ENCODE measurements around the gene PCDH15. TPM values are rescaled to one million over a fixed set of nuclear protein-coding genes. Genes with fewer than 3 reads are reported as not detected.

The PCDH15 gene
- total RNA-seq, 4 donors from 2014 or later: 0.14 to 0.48 (median 0.37) TPM; not detected in 1

DNA sequence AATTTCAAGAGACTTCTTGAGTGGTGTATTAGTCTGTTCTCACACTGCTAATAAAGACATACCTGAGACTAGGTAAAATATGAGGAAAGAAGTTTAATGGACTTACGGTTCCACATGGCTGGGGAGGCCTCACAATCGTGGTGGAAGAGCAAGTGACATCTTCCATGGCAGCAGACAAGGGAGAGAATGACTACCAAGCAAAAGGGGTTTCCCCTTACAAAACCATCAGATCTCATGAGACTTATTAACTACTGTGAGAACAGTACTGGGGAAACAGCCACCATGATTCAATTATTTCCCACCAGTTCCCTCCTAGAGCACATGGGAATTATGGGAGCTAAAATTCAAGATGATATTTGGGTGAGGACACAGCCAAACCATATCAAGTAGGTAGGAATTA is 150.5 kb downstream of the PCDH15 start:
- no peaks in the 10 kb centered on the region for H3K9me3 ChIP-seq
- in situ Hi-C loops (cut with MboI; ENCODE audit: low pct_ligation_motif_present in 1 of 4, low pct_unique_long_range_greater_than_20kb in 1 of 4, low sequenced_read_pairs in 3 of 4): no loop called here
- TF ChIP-seq POLR2AphosphoS5 (IDR thresholded peaks at IDR 0.05) (no peak), POLR2A (IDR thresholded peaks at IDR 0.05) (no peak)
- no peaks in the 10 kb centered on the region for H3K27me3 ChIP-seq
- no peak for DNase-seq
- intact Hi-C loops (cut with DNase I; ENCODE audit: low total_unique reads): no loop called here
- no peak overlapping the region for H3K27ac ChIP-seq
- H3K4me1 ChIP-seq: no peaks in the 10 kb centered on the region
- H3K36me3 ChIP-seq: no peaks in the 10 kb centered on the region
- 63% methylated on average over 2 of the region's 2 CpGs; no CpG with 5 or more reads in 1 of the 2 donors for WGBS, 2 donors (ENCODE audit: low coverage in 1 of 2)
- no peak overlapping the region for H3K4me3 ChIP-seq

DNA sequence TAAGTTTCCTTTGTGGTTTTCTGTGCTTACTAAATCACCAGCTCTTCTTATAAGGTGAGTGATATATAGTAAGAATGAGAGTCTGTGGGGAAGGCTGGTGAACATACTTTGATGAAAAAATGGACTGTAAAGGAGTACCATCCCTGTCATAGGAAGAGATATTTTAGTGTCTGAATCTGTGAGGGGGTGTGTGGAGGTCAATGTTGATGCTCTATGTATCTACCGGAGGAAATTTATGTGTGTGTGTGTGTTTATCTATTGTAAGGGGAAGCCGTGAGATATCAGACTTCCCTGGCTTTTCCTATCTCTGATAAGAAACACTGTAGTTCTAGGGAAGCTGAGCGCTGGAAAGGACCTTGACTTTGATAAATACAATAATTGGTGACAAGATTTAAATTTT is 179.0 kb downstream of the PCDH15 start:
- no peak overlapping the region for H3K4me3 ChIP-seq
- in situ Hi-C loops (cut with MboI; ENCODE audit: low pct_ligation_motif_present in 1 of 4, low pct_unique_long_range_greater_than_20kb in 1 of 4, low sequenced_read_pairs in 3 of 4): no loop called here
- TF ChIP-seq POLR2A (IDR thresholded peaks at IDR 0.05): no peak
- TF ChIP-seq, protein P1, sequence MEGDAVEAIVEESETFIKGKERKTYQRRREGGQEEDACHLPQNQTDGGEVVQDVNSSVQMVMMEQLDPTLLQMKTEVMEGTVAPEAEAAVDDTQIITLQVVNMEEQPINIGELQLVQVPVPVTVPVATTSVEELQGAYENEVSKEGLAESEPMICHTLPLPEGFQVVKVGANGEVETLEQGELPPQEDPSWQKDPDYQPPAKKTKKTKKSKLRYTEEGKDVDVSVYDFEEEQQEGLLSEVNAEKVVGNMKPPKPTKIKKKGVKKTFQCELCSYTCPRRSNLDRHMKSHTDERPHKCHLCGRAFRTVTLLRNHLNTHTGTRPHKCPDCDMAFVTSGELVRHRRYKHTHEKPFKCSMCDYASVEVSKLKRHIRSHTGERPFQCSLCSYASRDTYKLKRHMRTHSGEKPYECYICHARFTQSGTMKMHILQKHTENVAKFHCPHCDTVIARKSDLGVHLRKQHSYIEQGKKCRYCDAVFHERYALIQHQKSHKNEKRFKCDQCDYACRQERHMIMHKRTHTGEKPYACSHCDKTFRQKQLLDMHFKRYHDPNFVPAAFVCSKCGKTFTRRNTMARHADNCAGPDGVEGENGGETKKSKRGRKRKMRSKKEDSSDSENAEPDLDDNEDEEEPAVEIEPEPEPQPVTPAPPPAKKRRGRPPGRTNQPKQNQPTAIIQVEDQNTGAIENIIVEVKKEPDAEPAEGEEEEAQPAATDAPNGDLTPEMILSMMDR (IDR thresholded peaks at IDR 0.05): no peak
- TF ChIP-seq POLR2AphosphoS5 (IDR thresholded peaks at IDR 0.05): no peak
- no peak for TF ChIP-seq EP300 (IDR thresholded peaks at IDR 0.05; ENCODE audit: low read depth)
- H3K36me3 ChIP-seq: no peaks in the 10 kb centered on the region
- intact Hi-C loops (cut with DNase I; ENCODE audit: low total_unique reads): no loop called here
- 0 to 38% methylated on average over 1 to 3 of the region's 3 CpGs for WGBS, 2 donors (ENCODE audit: low coverage in 1 of 2)
- H3K9me3 ChIP-seq: no peaks in the 10 kb centered on the region
- H3K27me3 ChIP-seq: no peaks in the 10 kb centered on the region
- H3K4me1 ChIP-seq: no peaks in the 10 kb centered on the region
- no peak overlapping the region for H3K27ac ChIP-seq
- no peak for DNase-seq

DNA sequence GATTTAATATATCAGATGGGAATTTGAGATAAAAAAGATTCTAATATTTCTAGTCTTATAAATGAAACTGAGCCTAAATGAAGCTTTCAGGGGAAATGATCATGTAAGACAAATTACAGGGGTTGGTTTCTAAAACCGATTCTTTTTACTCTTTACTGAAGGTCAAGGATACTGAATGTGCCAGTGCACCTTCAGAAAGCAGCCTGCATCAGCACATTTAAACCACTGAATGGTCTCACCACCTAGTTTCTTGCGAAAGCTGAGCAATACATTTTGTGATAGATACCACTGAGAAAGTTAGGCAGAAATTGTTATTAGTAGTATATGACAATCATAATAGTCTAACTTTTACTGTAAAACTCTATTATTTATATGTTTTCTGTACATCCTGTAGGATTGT is 180.7 kb downstream of the PCDH15 start:
- DNase-seq: no peak
- no peaks in the 10 kb centered on the region for H3K9me3 ChIP-seq
- no peaks in the 10 kb centered on the region for H3K4me1 ChIP-seq
- in situ Hi-C loops (cut with MboI; ENCODE audit: low pct_ligation_motif_present in 1 of 4, low pct_unique_long_range_greater_than_20kb in 1 of 4, low sequenced_read_pairs in 3 of 4): no loop called here
- H3K27ac ChIP-seq: no peak overlapping the region
- H3K27me3 ChIP-seq: no peaks in the 10 kb centered on the region
- intact Hi-C loops (cut with DNase I; ENCODE audit: low total_unique reads): no loop called here
- H3K4me3 ChIP-seq: no peak overlapping the region
- TF ChIP-seq POLR2A (IDR thresholded peaks at IDR 0.05) (no peak), EP300 (IDR thresholded peaks at IDR 0.05; ENCODE audit: low read depth) (no peak), POLR2AphosphoS5 (IDR thresholded peaks at IDR 0.05) (no peak)
- TF ChIP-seq, protein P1 (IDR thresholded peaks at IDR 0.05): no peak
- 52 to 62% methylated on average over 2 of the region's 2 CpGs for WGBS, 2 donors (ENCODE audit: low coverage in 1 of 2)
- H3K36me3 ChIP-seq: no peaks in the 10 kb centered on the region

DNA sequence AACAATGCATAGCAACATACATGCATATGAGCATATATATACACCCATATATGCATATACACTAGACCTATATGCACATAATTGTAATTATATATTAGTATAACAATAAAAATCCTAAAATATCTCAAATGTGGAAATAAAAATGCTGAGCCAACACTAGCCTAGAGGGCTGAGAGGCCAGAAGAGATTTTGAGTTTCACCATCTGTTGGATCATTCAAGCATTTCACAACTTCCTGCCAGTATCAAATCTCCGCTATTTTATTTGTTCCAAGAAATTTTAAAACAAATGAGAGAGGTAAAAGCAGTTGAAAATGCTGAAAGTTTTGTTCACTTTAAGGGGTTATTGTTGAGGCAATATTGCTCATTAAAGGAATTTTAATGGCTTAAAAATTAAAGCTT is 187.0 kb downstream of the PCDH15 start:
- in situ Hi-C loops (cut with MboI; ENCODE audit: low pct_ligation_motif_present in 1 of 4, low pct_unique_long_range_greater_than_20kb in 1 of 4, low sequenced_read_pairs in 3 of 4): no loop called here
- no peaks in the 10 kb centered on the region for H3K27me3 ChIP-seq
- H3K4me3 ChIP-seq: no peak overlapping the region
- DNase-seq: no peak
- no peaks in the 10 kb centered on the region for H3K4me1 ChIP-seq
- no peaks in the 10 kb centered on the region for H3K9me3 ChIP-seq
- TF ChIP-seq EP300 (IDR thresholded peaks at IDR 0.05; ENCODE audit: low read depth) (no peak), POLR2A (IDR thresholded peaks at IDR 0.05) (no peak), POLR2AphosphoS5 (IDR thresholded peaks at IDR 0.05) (no peak)
- TF ChIP-seq, protein P1 (IDR thresholded peaks at IDR 0.05): no peak
- intact Hi-C loops (cut with DNase I; ENCODE audit: low total_unique reads): no loop called here
- H3K36me3 ChIP-seq: no peaks in the 10 kb centered on the region
- H3K27ac ChIP-seq: no peak overlapping the region
- WGBS, 2 donors (ENCODE audit: low coverage in 1 of 2): 62 to 66% methylated on average over 1 of the region's 1 CpG

DNA sequence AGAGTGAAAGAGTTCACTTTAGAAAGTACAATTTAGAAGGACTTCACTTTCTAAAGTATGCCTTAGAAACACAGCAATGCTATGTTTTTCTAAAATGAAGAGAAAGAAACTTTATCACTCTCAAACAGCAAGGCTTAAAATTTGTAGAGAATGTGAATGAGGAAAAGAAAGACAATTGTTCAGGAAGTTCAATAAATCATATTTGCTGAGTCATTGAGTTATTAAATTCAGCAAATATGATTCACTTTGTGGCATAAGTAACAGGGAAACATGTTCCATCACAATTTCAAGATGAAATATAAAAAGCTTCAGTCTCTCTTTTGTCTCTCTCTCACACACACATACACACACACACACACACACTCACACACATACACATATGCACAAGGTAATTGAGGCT is 187.9 kb downstream of the PCDH15 start:
- no peaks in the 10 kb centered on the region for H3K36me3 ChIP-seq
- no peaks in the 10 kb centered on the region for H3K9me3 ChIP-seq
- in situ Hi-C loops (cut with MboI; ENCODE audit: low pct_ligation_motif_present in 1 of 4, low pct_unique_long_range_greater_than_20kb in 1 of 4, low sequenced_read_pairs in 3 of 4): no loop called here

More for the DNA sequence above, 187.9 kb downstream of the PCDH15 start:
- Histone ChIP-seq H3K27me3 (no peaks in the 10 kb centered on the region), H3K4me1 (no peaks in the 10 kb centered on the region), H3K4me3 (no peak overlapping the region), H3K27ac (no peak overlapping the region)
- intact Hi-C loops (cut with DNase I; ENCODE audit: low total_unique reads): no loop called here
- TF ChIP-seq EP300 (IDR thresholded peaks at IDR 0.05; ENCODE audit: low read depth) (no peak), POLR2A (IDR thresholded peaks at IDR 0.05) (no peak), POLR2AphosphoS5 (IDR thresholded peaks at IDR 0.05) (no peak)
- TF ChIP-seq, protein P1 (IDR thresholded peaks at IDR 0.05): no peak
- no peak for DNase-seq
